H1 (cell line): Measurements from ENCODE around the gene NHSL2. TPM values are rescaled to one million over a fixed set of nuclear protein-coding genes. Genes with fewer than 3 reads are reported as not detected.

Source experiments
- CTCF ChIA-PET: fragments of 300-600 bp; sonication (Branson Sonifier 250); formaldehyde crosslinking; loops from one replicate; lab custom pipeline; 2021; ENCODE audit not compliant: partially characterized antibody; lab: Charles Lee
- POLR2A ChIA-PET: fragments of 300-600 bp; sonication (Branson Sonifier 250); formaldehyde crosslinking; loops from one replicate; lab custom pipeline; 2021; ENCODE audit warnings: inconsistent platforms; ENCODE audit not compliant: partially characterized antibody; lab: Charles Lee
- DNase-seq, 2 experiments: peaks; one replicate each; pipeline versions ENCODE4 v3.0.0 to v3.0.0-alpha.2; 2010 to 2022; ENCODE audit warnings: low spot score in 2 of 2, low read depth in 1 of 2, mixed read lengths in 1 of 2
- FAIRE-seq: peaks from 2 replicates; lab custom pipeline; 2011; peaks lifted over from hg19 to GRCh38; lab: Jason Lieb, UNC
- H2AFZ ChIP-seq: 2 replicates; pipeline ENCODE4 v1.8.1; 2012; ENCODE audit warnings: low read length, inconsistent platforms
- H2AK5ac ChIP-seq: 2 replicates; pipeline ENCODE4 v1.6.1; 2013; ENCODE audit warnings: low read depth, low read length
- H2BK120ac ChIP-seq: replicated peaks from 2 replicates; pipeline ENCODE3; 2013; ENCODE audit warnings: low read depth, low read length, inconsistent platforms
- H2BK12ac ChIP-seq: 2 replicates; pipeline ENCODE4 v1.6.1; 2013; ENCODE audit warnings: low read depth, low read length
- H2BK15ac ChIP-seq: 2 replicates; pipeline ENCODE4 v1.6.1; 2013; ENCODE audit warnings: low read length
- H2BK20ac ChIP-seq: 2 replicates; pipeline ENCODE4 v1.6.1; 2013; ENCODE audit warnings: low read length
- H2BK5ac ChIP-seq: 2 replicates; pipeline ENCODE4 v1.6.1; 2013; ENCODE audit warnings: low read depth, low read length
- H3K14ac ChIP-seq: 2 replicates; pipeline ENCODE4 v1.6.1; 2013; ENCODE audit warnings: inconsistent platforms; ENCODE audit not compliant: insufficient read length
- H3K18ac ChIP-seq: 2 replicates; pipeline ENCODE4 v1.6.1; 2013; ENCODE audit warnings: low read length; ENCODE audit errors: extremely low read depth
- H3K23ac ChIP-seq: 2 replicates; pipeline ENCODE4 v1.6.1; 2013; ENCODE audit warnings: inconsistent platforms; ENCODE audit not compliant: insufficient read length
- H3K23me2 ChIP-seq: 2 replicates; pipeline ENCODE4 v1.6.1; 2013; ENCODE audit warnings: low read depth, low read length
- H3K27ac ChIP-seq: 2 replicates; pipeline ENCODE4 v1.6.1; 2011; ENCODE audit warnings: low read depth, low read length, inconsistent platforms
- H3K27me3 ChIP-seq, 4 experiments: replicated peaks in 1 of 4; 1 replicate in 1 of 4; 2 replicates in 3 of 4; pipeline versions ENCODE4 v1.6.1 to v1.8.1; 2011 to 2013; ENCODE audit warnings: low read length in 3 of 4, mild to moderate bottlenecking in 3 of 4, inconsistent platforms in 2 of 4, mixed read lengths in 2 of 4, moderate library complexity in 1 of 4; ENCODE audit not compliant: control insufficient read depth in 3 of 4, insufficient read depth in 3 of 4; ENCODE audit errors: extremely low read depth in 1 of 4
- H3K36me3 ChIP-seq, 4 experiments: 2 replicates each; pipeline versions ENCODE4 v1.6.1 to v1.8.1; 2011 to 2013; ENCODE audit warnings: mild to moderate bottlenecking in 4 of 4, low read length in 3 of 4, moderate library complexity in 2 of 4, control low read depth in 1 of 4, inconsistent platforms in 1 of 4; ENCODE audit not compliant: insufficient read depth in 4 of 4, control insufficient read depth in 2 of 4
- H3K4ac ChIP-seq: replicated peaks from 2 replicates; pipeline ENCODE3; 2013; ENCODE audit warnings: low read length, low read depth, mixed read lengths, inconsistent platforms; ENCODE audit not compliant: insufficient read length
- H3K4me1 ChIP-seq, 4 experiments: replicated peaks in 1 of 4; 1 replicate in 1 of 4; 2 replicates in 3 of 4; pipeline versions ENCODE4 v1.6.1 to v1.8.1; 2011 to 2013; ENCODE audit warnings: low read length in 3 of 4, inconsistent platforms in 2 of 4, mixed read lengths in 1 of 4; ENCODE audit not compliant: insufficient read depth in 4 of 4, control insufficient read depth in 3 of 4
- H3K4me2 ChIP-seq, 2 experiments: 2 replicates each; pipeline versions ENCODE4 v1.6.1 to v1.8.1; 2011 to 2013; ENCODE audit warnings: low read depth in 2 of 2, low read length in 2 of 2, control low read depth in 1 of 2, inconsistent platforms in 1 of 2, mild to moderate bottlenecking in 1 of 2; ENCODE audit not compliant: insufficient read depth in 1 of 2
- H3K4me3 ChIP-seq, 4 experiments: fragments of 200-600, 300-600 bp in 1 of 4; sonication (generic), shearing (Covaris generic), sonication (Bioruptor Twin) in 1 of 4; 2 replicates each; pipeline versions ENCODE4 v1.5.1 to v1.8.1; 2011 to 2016; ENCODE audit warnings: low read length in 4 of 4, low read depth in 3 of 4, control low read depth in 2 of 4, inconsistent platforms in 2 of 4, mild to moderate bottlenecking in 2 of 4, mixed read lengths in 1 of 4, moderate library complexity in 1 of 4; ENCODE audit not compliant: insufficient read depth in 2 of 4; ENCODE audit errors: extremely low read depth in 1 of 4
- H3K56ac ChIP-seq: replicated peaks from 2 replicates; pipeline ENCODE3; 2013; ENCODE audit warnings: low read depth, mild to moderate bottlenecking, mixed read lengths, low read length, inconsistent platforms; ENCODE audit not compliant: insufficient read length
- H3K79me1 ChIP-seq: 2 replicates; pipeline ENCODE4 v1.6.1; 2013; ENCODE audit warnings: low read depth, low read length, control low read depth
- H3K79me2 ChIP-seq, 2 experiments: 2 replicates each; pipeline versions ENCODE4 v1.6.1 to v1.8.1; 2012 to 2013; ENCODE audit warnings: low read length in 2 of 2, mild to moderate bottlenecking in 2 of 2, inconsistent platforms in 1 of 2; ENCODE audit not compliant: insufficient read depth in 2 of 2, control insufficient read depth in 1 of 2
- H3K9ac ChIP-seq, 4 experiments: replicated peaks in 1 of 4; 1 replicate in 1 of 4; 2 replicates in 3 of 4; pipeline versions ENCODE4 v1.6.1 to v1.8.1; 2011 to 2013; ENCODE audit warnings: low read depth in 3 of 4, low read length in 3 of 4, control low read depth in 2 of 4, mild to moderate bottlenecking in 2 of 4, moderate library complexity in 2 of 4, inconsistent platforms in 1 of 4; ENCODE audit errors: extremely low read depth in 1 of 4
- H3K9me3 ChIP-seq, 2 experiments: 2 replicates each; pipeline versions ENCODE4 v1.6.1 to v1.8.1; 2012 to 2013; ENCODE audit warnings: mild to moderate bottlenecking in 2 of 2, moderate library complexity in 2 of 2, control low read depth in 1 of 2, inconsistent platforms in 1 of 2, low read depth in 1 of 2, low read length in 1 of 2, mixed read lengths in 1 of 2; ENCODE audit not compliant: insufficient read depth in 2 of 2
- H4K20me1 ChIP-seq, 2 experiments: replicated peaks in 1 of 2; 2 replicates each; pipeline versions ENCODE3 to v1.8.1; 2011 to 2013; ENCODE audit warnings: inconsistent platforms in 2 of 2, low read length in 2 of 2, mild to moderate bottlenecking in 1 of 2; ENCODE audit not compliant: insufficient read depth in 2 of 2, control insufficient read depth in 1 of 2
- H4K5ac ChIP-seq: 2 replicates; pipeline ENCODE4 v1.6.1; 2013; ENCODE audit warnings: low read length, low read depth, mixed read lengths, inconsistent platforms; ENCODE audit not compliant: insufficient read length
- H4K8ac ChIP-seq: 2 replicates; pipeline ENCODE4 v1.8.0; 2013; ENCODE audit warnings: mild to moderate bottlenecking, moderate library complexity, low read length, inconsistent platforms; ENCODE audit not compliant: insufficient read depth; ENCODE audit errors: extremely low read depth
- H4K91ac ChIP-seq: replicated peaks from 2 replicates; pipeline ENCODE3; 2013; ENCODE audit warnings: low read length, mixed read lengths, inconsistent platforms; ENCODE audit not compliant: insufficient read length
- BRCA1 ChIP-seq: IDR thresholded peaks from 2 replicates; pipeline ENCODE4 v1.6.1; 2012; ENCODE audit warnings: low read depth, low read length, improper control_type of control experiment
- CHD2 ChIP-seq: IDR thresholded peaks from 2 replicates; pipeline ENCODE4 v1.6.1; 2012; ENCODE audit warnings: low read length, improper control_type of control experiment
- CREB1 ChIP-seq: IDR thresholded peaks from 2 replicates; pipeline ENCODE4 v1.6.1; 2012; ENCODE audit warnings: inconsistent platforms
- EP300 ChIP-seq, 2 experiments: IDR thresholded peaks; 1 replicate in 1 of 2; 2 replicates in 1 of 2; pipeline ENCODE4 v1.6.1; 2011 to 2012; ENCODE audit warnings: low read depth in 2 of 2, low read length in 2 of 2, mild to moderate bottlenecking in 2 of 2, borderline replicate concordance in 1 of 2, inconsistent platforms in 1 of 2, moderate library complexity in 1 of 2
- GTF2F1 ChIP-seq: IDR thresholded peaks from 2 replicates; pipeline ENCODE4 v1.6.1; 2012; ENCODE audit warnings: low read depth, low read length, improper control_type of control experiment, borderline replicate concordance
- KDM1A ChIP-seq: fragments of 200-600, 300-600 bp; sonication (generic); IDR thresholded peaks from 2 replicates; pipeline ENCODE4 v1.7.1; 2016; ENCODE audit warnings: mild to moderate bottlenecking, low read length, borderline replicate concordance
- RAD21 ChIP-seq, 2 experiments: IDR thresholded peaks in 1 of 2; conservative IDR thresholded peaks in 1 of 2; 2 replicates each; pipeline ENCODE4 v1.6.1; 2011; ENCODE audit warnings: low read depth in 2 of 2, low read length in 2 of 2, improper control_type of control experiment in 1 of 2, inconsistent platforms in 1 of 2, mild to moderate bottlenecking in 1 of 2, moderate library complexity in 1 of 2
- RNF2 ChIP-seq: fragments of 200-900, 300-1000 bp; sonication (generic); IDR thresholded peaks from 2 replicates; pipeline ENCODE4 v1.7.1; 2016; ENCODE audit warnings: borderline replicate concordance, low read depth, mild to moderate bottlenecking, antibody characterized with exemption, low read length; ENCODE audit not compliant: poor library complexity, severe bottlenecking; ENCODE audit errors: missing control alignments
- RXRA ChIP-seq: IDR thresholded peaks from 2 replicates; pipeline ENCODE4 v1.6.1; 2011; ENCODE audit warnings: low read depth, mild to moderate bottlenecking, low read length, moderate library complexity; ENCODE audit not compliant: insufficient read depth
- SIN3A ChIP-seq, 2 experiments: IDR thresholded peaks in 1 of 2; conservative IDR thresholded peaks in 1 of 2; 2 replicates each; pipeline ENCODE4 v1.6.1; 2011 to 2012; ENCODE audit warnings: low read length in 2 of 2, improper control_type of control experiment in 1 of 2, low read depth in 1 of 2, mild to moderate bottlenecking in 1 of 2
- TAF1 ChIP-seq: IDR thresholded peaks from 2 replicates; pipeline ENCODE4 v1.6.1; 2011; ENCODE audit warnings: mild to moderate bottlenecking, low read depth, low read length
- TCF12 ChIP-seq: IDR thresholded peaks from 2 replicates; pipeline ENCODE4 v1.6.1; 2011; ENCODE audit warnings: low read depth, mild to moderate bottlenecking, low read length
- YY1 ChIP-seq: IDR thresholded peaks from 2 replicates; pipeline ENCODE4 v1.6.1; 2011; ENCODE audit warnings: low read depth, mild to moderate bottlenecking, low read length
- ZNF274 ChIP-seq: IDR thresholded peaks from 2 replicates; pipeline ENCODE4 v1.7.0; 2012; ENCODE audit warnings: low read length, borderline replicate concordance; ENCODE audit errors: extremely low read depth
- WGBS, 2 experiments: shearing (Covaris generic) in 1 of 2; methylation state at CpG; one replicate each; pipeline versions ENCODE4 v1.1.6 to v1.1.7; 2013 to 2015; ENCODE audit warnings: low lambda C conversion rate in 2 of 2, mixed read lengths in 2 of 2, inconsistent platforms in 1 of 2, low coverage in 1 of 2, missing lambda C conversion rate in 1 of 2; ENCODE audit not compliant: insufficient replicate concordance in 2 of 2, insufficient coverage in 1 of 2, insufficient read length in 1 of 2; ENCODE audit errors: extremely low coverage in 1 of 2, missing lambda C conversion rate in 1 of 2; 5-methylcytosine and 5-hydroxymethylcytosine counted together
- polyA plus RNA-seq, 7 experiments: library from polyadenylated mRNA; depleted of rRNA in 3 of 7; stranded (reverse) in 5 of 7; unstranded in 2 of 7; fragments of >200 nt in 5 of 7; fragments of 200-250 nt in 2 of 7; gene quantifications; 1 replicate in 5 of 7; 2 replicates in 1 of 7; 4 replicates in 1 of 7; pipeline versions ENCODE4 v1.2.1 to v1.2.3, GENCODE V29; 2011 to 2013; ENCODE audit warnings: missing spikeins in 2 of 7, mixed read lengths in 2 of 7
- total RNA-seq: library from RNA; stranded (reverse); fragmentation: NEBNext Ultra II Directional; extraction: Animal tissue kit (Norgen Biotek cat#: 25700); gene quantifications from 2 replicates; pipeline ENCODE4 v1.2.1, GENCODE V29; 2021

The NHSL2 gene
- total and polyA plus RNA-seq, 2 of the 8 experiments (the other 6 are each of a cell fraction or from before 2014, with no cell fraction given) = 3.7 to 7.2 TPM

DNA sequence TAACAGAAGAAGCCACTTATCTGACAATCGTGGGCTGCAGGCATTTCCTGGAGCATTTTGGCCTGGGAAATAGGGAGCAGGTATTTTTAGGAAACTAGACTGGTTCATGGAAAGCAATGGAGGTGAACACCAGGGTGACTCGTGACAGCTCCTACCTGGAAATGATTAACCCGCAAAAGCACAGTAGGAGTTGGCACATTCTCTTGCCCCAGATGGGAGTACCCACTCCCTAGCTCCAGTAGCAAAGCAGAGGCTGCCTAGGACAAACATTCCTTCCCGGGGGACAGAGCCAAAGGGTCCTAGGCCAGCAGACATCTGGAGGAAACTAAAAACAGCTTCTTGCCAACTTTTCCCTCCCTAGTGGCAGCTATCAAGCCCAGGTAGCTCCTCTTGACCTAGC, 192.1 kb downstream of the NHSL2 start:
- Histone ChIP-seq H3K56ac (no peak overlapping the region), H2AFZ (no peak overlapping the region), H4K8ac (no peak overlapping the region), H2BK12ac (no peak overlapping the region), H2BK20ac (no peak overlapping the region), H4K91ac (no peak overlapping the region), H3K18ac (no peak overlapping the region), H3K23me2 (0 out of 2 replicates have a peak, but pooled peaks cover 2% of the 10 kb centered on the region), H3K4me3 (no peak overlapping the region), H2AK5ac (no peak overlapping the region), H2BK5ac (no peak overlapping the region), H2BK15ac (no peak overlapping the region), H4K20me1 (no peaks in the 10 kb centered on the region), H3K4ac (no peak overlapping the region), H3K27me3 (no peaks in the 10 kb centered on the region), H3K4me1 (peaks cover 0 to 10% (median 6%) of the 10 kb centered on the region in 4 experiments; a peak in 5 of 7 replicates), H3K14ac (no peak overlapping the region), H3K27ac (no peak overlapping the region), H3K79me1 (no peaks in the 10 kb centered on the region), H3K79me2 (no peaks in the 10 kb centered on the region), H4K5ac (no peak overlapping the region), H3K4me2 (no peak overlapping the region), H3K23ac (no peak overlapping the region), H3K9ac (no peak overlapping the region), H3K36me3 (no peaks in the 10 kb centered on the region), H2BK120ac (no peak overlapping the region), H3K9me3 (no peaks in the 10 kb centered on the region)
- DNase-seq (no peak), FAIRE-seq (no peak)
- 90% methylated on average over 3 of the region's 4 CpGs; no CpG with 5 or more reads in 1 of the 2 experiments for WGBS, 2 experiments
- TF ChIP-seq TCF12 (no peak), SIN3A (conservative IDR thresholded peaks at IDR 0.05 in 1 of 2, IDR thresholded peaks at IDR 0.05 in 1 of 2; ENCODE audit: low read depth in 1 of 2, low read length in 2 of 2) (no peak), EP300 (IDR thresholded peaks at IDR 0.05; ENCODE audit: borderline replicate concordance in 1 of 2, low read depth in 2 of 2, low read length in 2 of 2) (no peak), BRCA1 (no peak), RXRA (no peak), YY1 (no peak), CREB1 (no peak), KDM1A (no peak), GTF2F1 (no peak), CHD2 (no peak), RNF2 (no peak), TAF1 (no peak), ZNF274 (no peak), RAD21 (IDR thresholded peaks at IDR 0.05 in 1 of 2, conservative IDR thresholded peaks at IDR 0.05 in 1 of 2; ENCODE audit: low read depth in 2 of 2, low read length in 2 of 2) (no peak)
- POLR2A ChIA-PET = no interaction called here
- CTCF ChIA-PET = interaction anchor here (0.9 to 1.7 kb wide), 4 partner anchors 19 to 81 kb away, joined by 3 to 5 read pairs (median 3); no protein-coding TSS in a partner anchor
